ENCODE results near the gene RMI2. TPM values are rescaled to one million over a fixed set of nuclear protein-coding genes. Genes with fewer than 3 reads are reported as not detected.

Gene RMI2
- total and polyA plus RNA-seq, 2 of the 8 experiments (the other 6 are each of a cell fraction or from before 2014, with no cell fraction given) = 58.2 to 96.0 TPM

DNA sequence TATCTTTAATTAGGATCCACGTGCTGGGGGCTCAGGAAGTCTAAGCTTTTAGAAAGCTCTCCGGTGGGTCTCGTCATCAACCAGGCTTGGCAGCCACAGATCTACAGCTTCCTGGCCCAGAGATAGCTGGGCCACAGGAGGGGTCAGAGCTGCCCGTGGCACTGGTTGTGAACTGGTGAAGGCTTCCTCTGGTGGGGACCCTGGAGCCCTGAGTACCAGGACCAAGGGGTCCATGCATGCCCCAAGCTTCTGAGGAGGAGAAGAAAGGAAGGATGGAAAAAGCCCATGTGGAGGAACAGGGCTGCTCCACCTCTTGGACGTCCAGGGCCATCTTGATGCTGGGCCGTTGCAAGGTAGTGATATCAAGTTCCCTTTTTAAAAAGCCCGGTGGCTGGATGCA is 13.3 kb downstream of the RMI2 start (continued):
- TF ChIP-seq, protein P1, sequence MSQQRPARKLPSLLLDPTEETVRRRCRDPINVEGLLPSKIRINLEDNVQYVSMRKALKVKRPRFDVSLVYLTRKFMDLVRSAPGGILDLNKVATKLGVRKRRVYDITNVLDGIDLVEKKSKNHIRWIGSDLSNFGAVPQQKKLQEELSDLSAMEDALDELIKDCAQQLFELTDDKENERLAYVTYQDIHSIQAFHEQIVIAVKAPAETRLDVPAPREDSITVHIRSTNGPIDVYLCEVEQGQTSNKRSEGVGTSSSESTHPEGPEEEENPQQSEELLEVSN (IDR thresholded peaks at IDR 0.05) = no peak
